Sigmoid colon (tissue), 3 donors: ENCODE data around the gene FGF12.

ENCODE experiments used
- CTCF ChIP-seq, 4 experiments: fragments of 450-650 bp in 3 of 4; fragments of 200-600 bp in 1 of 4; IDR thresholded peaks; one replicate each; pipeline ENCODE4 v1.5.1; 2016 to 2019; ENCODE audit warnings: antibody characterized with exemption in 4 of 4, mild to moderate bottlenecking in 3 of 4, moderate library complexity in 2 of 4
- POLR2A ChIP-seq, 2 donors: fragments of 450-650 bp; IDR thresholded peaks; one replicate each; pipeline ENCODE4 v1.6.1; 2016; ENCODE audit warnings: antibody characterized with exemption in 2 of 2, mild to moderate bottlenecking in 2 of 2, moderate library complexity in 2 of 2

DNA sequence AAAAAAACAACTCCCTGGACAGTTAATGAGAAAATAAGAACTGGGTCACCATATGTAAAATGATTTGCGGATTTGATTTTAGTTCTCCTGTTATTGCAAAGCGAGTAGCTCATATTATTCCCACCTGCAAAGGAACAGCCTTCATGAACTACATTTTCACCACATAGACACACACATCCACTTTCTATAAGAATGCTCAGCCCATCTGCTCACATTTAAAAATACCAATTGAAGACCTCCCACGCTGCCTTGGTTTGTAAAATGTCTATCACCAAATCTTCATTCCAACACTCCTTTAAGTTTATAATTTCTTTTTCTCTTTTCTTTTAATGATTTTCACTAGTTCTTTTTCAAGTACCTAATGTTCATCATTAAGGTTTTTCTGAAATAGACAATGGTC, 148.6 kb downstream of the FGF12 start:
- no peak for TF ChIP-seq CTCF (IDR thresholded peaks at IDR 0.05)
- TF ChIP-seq POLR2A (IDR thresholded peaks at IDR 0.05) = no peak
